B cell (primary cell): ENCODE measurements around the gene PRTG. TPM values are rescaled to one million over a fixed set of nuclear protein-coding genes. Genes with fewer than 3 reads are reported as not detected.

Experiments
- ATAC-seq: fragments of 200-7000 bp; cut with Tn5 transposase; one replicate; pipeline ENCODE4 v1.10.0; 2021; ENCODE audit warnings: low read depth, mild to moderate bottlenecking, moderate number of reproducible peaks, moderate library complexity
- CTCF ChIA-PET: fragments of 350-600 bp; sonication (Branson Sonifier 250); formaldehyde crosslinking; loops from one replicate; lab custom pipeline; 2021; ENCODE audit warnings: antibody characterized with exemption, inconsistent platforms; lab: Charles Lee
- POLR2A ChIA-PET: fragments of 350-600 bp; sonication (Branson Sonifier 250); formaldehyde crosslinking; loops from one replicate; lab custom pipeline; 2021; ENCODE audit warnings: antibody characterized with exemption; lab: Charles Lee
- DNase-seq: peaks from one replicate; pipeline ENCODE4 v3.0.0; 2013
- H2AFZ ChIP-seq: 2 replicates; pipeline ENCODE4 v1.6.1; 2012; ENCODE audit warnings: mild to moderate bottlenecking, low read depth, low read length; ENCODE audit not compliant: insufficient read depth, poor library complexity, severe bottlenecking
- H3K27ac ChIP-seq, 2 donors: 1 replicate in 1 of 2; 2 replicates in 1 of 2; pipeline ENCODE4 v1.5.1; 2012 to 2013; ENCODE audit warnings: low read length in 2 of 2, mild to moderate bottlenecking in 2 of 2, moderate library complexity in 1 of 2
- H3K27me3 ChIP-seq, 4 experiments: fragments of 200-600 bp in 1 of 4; sonication (generic) in 1 of 4; replicated peaks in 1 of 4; 1 replicate in 2 of 4; 2 replicates in 2 of 4; pipeline versions ENCODE4 v1.6.1 to v1.7.0; 2013 to 2016; ENCODE audit warnings: low read length in 3 of 4, mild to moderate bottlenecking in 2 of 4, mixed read lengths in 1 of 4, moderate library complexity in 1 of 4; ENCODE audit not compliant: insufficient read depth in 4 of 4, control insufficient read depth in 3 of 4; ENCODE audit errors: control extremely low read depth in 1 of 4
- H3K36me3 ChIP-seq, 2 experiments: replicated peaks in 1 of 2; 1 replicate in 1 of 2; 2 replicates in 1 of 2; pipeline versions ENCODE4 v1.6.1 to v1.7.1; 2013; ENCODE audit warnings: low read length in 1 of 2; ENCODE audit not compliant: insufficient read depth in 2 of 2, control insufficient read depth in 1 of 2; ENCODE audit errors: control extremely low read depth in 1 of 2, extremely low read depth in 1 of 2
- H3K4me1 ChIP-seq, 2 donors: fragments of 200-600 bp in 1 of 2; sonication (generic) in 1 of 2; 1 replicate in 1 of 2; 2 replicates in 1 of 2; pipeline versions ENCODE4 v1.5.1 to v1.6.1; 2013 to 2017; ENCODE audit warnings: low read length in 2 of 2; ENCODE audit not compliant: control insufficient read depth in 2 of 2, insufficient read depth in 2 of 2
- H3K4me2 ChIP-seq: replicated peaks from 2 replicates; pipeline ENCODE3; 2012; ENCODE audit warnings: mild to moderate bottlenecking, low read depth, low read length; ENCODE audit not compliant: poor library complexity, severe bottlenecking
- H3K4me3 ChIP-seq, 5 experiments: fragments of 200-600 bp in 1 of 5; sonication (generic) in 1 of 5; 1 replicate in 3 of 5; 2 replicates in 2 of 5; pipeline versions ENCODE4 v1.5.1 to v1.7.0; 2011 to 2016; ENCODE audit warnings: low read length in 4 of 5, mild to moderate bottlenecking in 4 of 5, low read depth in 2 of 5, control low read depth in 1 of 5, moderate library complexity in 1 of 5; ENCODE audit not compliant: insufficient read depth in 1 of 5; ENCODE audit errors: control extremely low read depth in 1 of 5, extremely low read depth in 1 of 5
- H3K79me2 ChIP-seq: fragments of 200-600 bp; sonication (generic); one replicate; pipeline ENCODE4 v1.6.0; 2016; ENCODE audit warnings: low read length; ENCODE audit not compliant: control insufficient read depth, insufficient read depth
- H3K9ac ChIP-seq: fragments of 200-600 bp; sonication (generic); 2 replicates; pipeline ENCODE4 v1.6.1; 2017; ENCODE audit warnings: mild to moderate bottlenecking, low read length, moderate library complexity
- H3K9me3 ChIP-seq, 3 donors: one replicate each; pipeline versions ENCODE4 v1.6.1 to v1.7.1; 2013; ENCODE audit warnings: low read length in 2 of 3; ENCODE audit not compliant: control insufficient read depth in 2 of 3, insufficient read depth in 1 of 3; ENCODE audit errors: control extremely low read depth in 1 of 3
- H4K20me1 ChIP-seq: 2 replicates; pipeline ENCODE4 v1.6.0; 2012; ENCODE audit warnings: mild to moderate bottlenecking, low read length; ENCODE audit not compliant: insufficient read depth, control insufficient read depth, poor library complexity, severe bottlenecking
- H3K27ac Mint-ChIP-seq: one replicate; pipeline ENCODE4 v1.8.0; 2021; ENCODE audit warnings: mixed read lengths
- H3K27me3 Mint-ChIP-seq: one replicate; pipeline ENCODE4 v1.8.0; 2021; ENCODE audit warnings: mixed read lengths
- H3K4me1 Mint-ChIP-seq: one replicate; pipeline ENCODE4 v1.8.0; 2021; ENCODE audit warnings: mixed read lengths
- H3K4me3 Mint-ChIP-seq: one replicate; pipeline ENCODE4 v1.8.0; 2021; ENCODE audit warnings: mixed read lengths
- H3K9me3 Mint-ChIP-seq: one replicate; pipeline ENCODE4 v1.8.0; 2022; ENCODE audit warnings: mixed read lengths; ENCODE audit not compliant: insufficient read depth
- EZH2 ChIP-seq: IDR thresholded peaks from 2 replicates; pipeline ENCODE4 v1.6.1; 2012; ENCODE audit warnings: borderline replicate concordance, low read depth, mild to moderate bottlenecking, moderate library complexity, low read length; ENCODE audit not compliant: insufficient read depth, poor library complexity, severe bottlenecking
- WGBS: methylation state at CpG from one replicate; pipeline ENCODE4 v1.1.5; 2013; ENCODE audit warnings: missing lambda C conversion rate; ENCODE audit not compliant: insufficient coverage; 5-methylcytosine and 5-hydroxymethylcytosine counted together
- intact Hi-C: fragments of 100-400 bp; cut with micrococcal nuclease; formaldehyde crosslinking; loops from one replicate; pipeline ENCODE4 v1.10.0; 2022
- polyA plus RNA-seq: library from polyadenylated mRNA; depleted of rRNA; stranded (reverse); fragments of >200 nt; gene quantifications from 2 replicates; pipeline ENCODE4 v1.2.3, GENCODE V29; 2012
- total RNA-seq, 2 donors: library from RNA; stranded (reverse); fragments of 120-200 nt in 1 of 2; gene quantifications; 1 replicate in 1 of 2; 2 replicates in 1 of 2; pipeline versions ENCODE4 v1.2.3 to v1.2.4, GENCODE V29; 2013 to 2022
- TF ChIP-seq, protein P1 (sequence below): fragments of 200-600 bp; IDR thresholded peaks from one replicate; pipeline ENCODE4 v1.8.0; 2022; ENCODE audit warnings: antibody characterized with exemption, mild to moderate bottlenecking

The PRTG gene
- total and polyA plus RNA-seq, 2 donors (not counting 1 experiment from before 2014, with no cell fraction given) = not detected

GRCh38 chr15:55669270-55669669 lies 73.7 kb downstream of the PRTG start:
- Mint-ChIP-seq H3K27ac (no peak overlapping the region), H3K4me1 (no peaks in the 10 kb centered on the region), H3K9me3 (no peaks in the 10 kb centered on the region), H3K4me3 (no peak overlapping the region), H3K27me3 (peaks cover 12% of the 10 kb centered on the region)
- ATAC-seq (no peak), DNase-seq (no peak)
- H3K4me1 ChIP-seq = no peaks in the 10 kb centered on the region
- intact Hi-C loops = no loop called here
- H2AFZ ChIP-seq = no peak overlapping the region
- no peaks in the 10 kb centered on the region for H3K79me2 ChIP-seq
- H3K27me3 ChIP-seq = peaks cover 0 to 3% (median 0%) of the 10 kb centered on the region in 4 experiments
- no peaks in the 10 kb centered on the region for H3K36me3 ChIP-seq
- H3K9me3 ChIP-seq = no peaks in the 10 kb centered on the region
- no peak overlapping the region for H3K27ac ChIP-seq
- no peak for TF ChIP-seq EZH2
- no peak overlapping the region for H3K9ac ChIP-seq
- CTCF ChIA-PET = no interaction called here
- H4K20me1 ChIP-seq = no peaks in the 10 kb centered on the region
- H3K4me2 ChIP-seq = no peak overlapping the region
- no peak overlapping the region for H3K4me3 ChIP-seq
- 84% methylated on average over 3 of the region's 3 CpGs for WGBS
- POLR2A ChIA-PET = no interaction called here

GRCh38 chr15:55665605-55666227 lies 77.2 kb downstream of the PRTG start:
- no peak for ATAC-seq
- no peak overlapping the region for H3K4me2 ChIP-seq
- Mint-ChIP-seq H3K9me3 (no peaks in the 10 kb centered on the region), H3K4me3 (no peak overlapping the region), H3K27me3 (peaks cover 6% of the 10 kb centered on the region), H3K4me1 (no peaks in the 10 kb centered on the region), H3K27ac (no peak overlapping the region)
- TF ChIP-seq EZH2 = no peak
- TF ChIP-seq, protein P1, sequence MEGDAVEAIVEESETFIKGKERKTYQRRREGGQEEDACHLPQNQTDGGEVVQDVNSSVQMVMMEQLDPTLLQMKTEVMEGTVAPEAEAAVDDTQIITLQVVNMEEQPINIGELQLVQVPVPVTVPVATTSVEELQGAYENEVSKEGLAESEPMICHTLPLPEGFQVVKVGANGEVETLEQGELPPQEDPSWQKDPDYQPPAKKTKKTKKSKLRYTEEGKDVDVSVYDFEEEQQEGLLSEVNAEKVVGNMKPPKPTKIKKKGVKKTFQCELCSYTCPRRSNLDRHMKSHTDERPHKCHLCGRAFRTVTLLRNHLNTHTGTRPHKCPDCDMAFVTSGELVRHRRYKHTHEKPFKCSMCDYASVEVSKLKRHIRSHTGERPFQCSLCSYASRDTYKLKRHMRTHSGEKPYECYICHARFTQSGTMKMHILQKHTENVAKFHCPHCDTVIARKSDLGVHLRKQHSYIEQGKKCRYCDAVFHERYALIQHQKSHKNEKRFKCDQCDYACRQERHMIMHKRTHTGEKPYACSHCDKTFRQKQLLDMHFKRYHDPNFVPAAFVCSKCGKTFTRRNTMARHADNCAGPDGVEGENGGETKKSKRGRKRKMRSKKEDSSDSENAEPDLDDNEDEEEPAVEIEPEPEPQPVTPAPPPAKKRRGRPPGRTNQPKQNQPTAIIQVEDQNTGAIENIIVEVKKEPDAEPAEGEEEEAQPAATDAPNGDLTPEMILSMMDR = no peak
- no peaks in the 10 kb centered on the region for H3K27me3 ChIP-seq
- no peak for DNase-seq
- H3K36me3 ChIP-seq = no peaks in the 10 kb centered on the region
- H3K9ac ChIP-seq = no peak overlapping the region
- H3K4me3 ChIP-seq = no peak overlapping the region
- no peaks in the 10 kb centered on the region for H3K79me2 ChIP-seq
- CTCF ChIA-PET = no interaction called here
- H4K20me1 ChIP-seq = no peaks in the 10 kb centered on the region
- 100% methylated on average over 2 of the region's 4 CpGs for WGBS
- POLR2A ChIA-PET = no interaction called here
- no peaks in the 10 kb centered on the region for H3K9me3 ChIP-seq
- intact Hi-C loops = no loop called here
- H3K27ac ChIP-seq = no peak overlapping the region
- no peaks in the 10 kb centered on the region for H3K4me1 ChIP-seq
- H2AFZ ChIP-seq = no peak overlapping the region
